ENCODE data around the gene HK1. TPM values are rescaled to one million over a fixed set of nuclear protein-coding genes. Genes with fewer than 3 reads are reported as not detected.
A peak's percentile ranks its signal among the peaks of the same experiment; 100 is the strongest.

HK1 gene
- total RNA-seq, 1 experiment from 2014 or later, result 98.8 TPM

GRCh38 chr10:69404786-69405185 is 126.5 kb downstream of the HK1 start:
- H2BK20ac ChIP-seq (ENCODE audit: low read depth, low read length, poor library complexity, severe bottlenecking), result no peak overlapping the region
- no peak overlapping the region for H3K4ac ChIP-seq (ENCODE audit: low read depth, low read length)
- peak overlapping the region; percentile 30 for H3K18ac ChIP-seq (ENCODE audit: insufficient read length, low read depth, low read length)
- Mint-ChIP-seq H3K27ac (no peak overlapping the region; a peak in 1 of 7 replicates), H3K36me3 (ENCODE audit: insufficient read depth in 1 of 3, low read depth in 3 of 3) (peaks cover 15 to 29% (median 28%) of the 10 kb centered on the region in 3 experiments), H3K4me3 (no peak overlapping the region), H3K27me3 (ENCODE audit: low read depth) (peaks cover 9% of the 10 kb centered on the region), H3K4me1 (peaks cover 26 to 34% of the 10 kb centered on the region in 2 experiments), H3K9me3 (no peaks in the 10 kb centered on the region)
- H3K23ac ChIP-seq (ENCODE audit: insufficient read length, low read depth, low read length), result no peak overlapping the region
- no peak for TF ChIP-seq CTCF (conservative IDR thresholded peaks at IDR 0.05)
- H3K79me2 ChIP-seq (ENCODE audit: insufficient read depth, low read length), result no peaks in the 10 kb centered on the region
- no peaks in the 10 kb centered on the region for H3K79me1 ChIP-seq (ENCODE audit: insufficient read depth, low read depth, low read length, poor library complexity, severe bottlenecking)
- no peaks in the 10 kb centered on the region for H3K27me3 ChIP-seq (ENCODE audit: insufficient read depth, low read length)
- H4K20me1 ChIP-seq (ENCODE audit: control insufficient read depth, insufficient read depth, insufficient read length), result no peaks in the 10 kb centered on the region
- H3K4me1 ChIP-seq (ENCODE audit: insufficient read depth, low read length), result no peaks in the 10 kb centered on the region; the same call in 1 of the 2 replicates
- no peak overlapping the region for H3K27ac ChIP-seq (ENCODE audit: insufficient read length, low read depth, low read length)
- H3K9ac ChIP-seq (ENCODE audit: extremely low read depth, insufficient read length, low read length), result no peak overlapping the region
- no peak overlapping the region for H3T11ph ChIP-seq (ENCODE audit: low read length)
- H3K23me2 ChIP-seq (ENCODE audit: insufficient read length, low read depth, low read length, poor library complexity, severe bottlenecking), result no peaks in the 10 kb centered on the region
- no peak overlapping the region; the same call in 1 of the 2 replicates for H3K14ac ChIP-seq (ENCODE audit: insufficient read depth, low read length)
- no CpG with 5 or more reads among the region's 10 CpGs for WGBS (ENCODE audit: extremely low coverage, insufficient read length, low lambda C conversion rate)
- no peak overlapping the region for H2BK15ac ChIP-seq (ENCODE audit: low read depth, low read length)
- H3K56ac ChIP-seq (ENCODE audit: insufficient read length, low read depth, low read length), result no peak overlapping the region
- DNase-seq, result no peak
- H2AK5ac ChIP-seq (ENCODE audit: insufficient read length, low read length), result no peak overlapping the region
- no peak overlapping the region for H4K8ac ChIP-seq (replicated peaks; ENCODE audit: insufficient read length, low read depth, low read length)
- no peak overlapping the region for H2BK12ac ChIP-seq (ENCODE audit: insufficient read length, low read depth, low read length)
- H2BK120ac ChIP-seq (ENCODE audit: low read depth, low read length, poor library complexity, severe bottlenecking), result no peak overlapping the region
- H4K91ac ChIP-seq (ENCODE audit: insufficient read length, low read depth, low read length), result no peak overlapping the region
- no peak overlapping the region for H3K4me2 ChIP-seq (ENCODE audit: insufficient read depth, insufficient read length, low read length)
- H3K9me3 ChIP-seq (ENCODE audit: control insufficient read depth, low read depth, low read length), result no peaks in the 10 kb centered on the region
- H4K5ac ChIP-seq (ENCODE audit: insufficient read length, low read depth, low read length), result no peak overlapping the region
- H2BK5ac ChIP-seq (ENCODE audit: insufficient read length, low read length), result no peak overlapping the region
- no peak overlapping the region for H2AFZ ChIP-seq (ENCODE audit: low read length)

Data from H9 (cell line).